SK-N-MC (cell line): Measurements from ENCODE around the gene AKAP14.
"Not testable (repeated sequence)": the region's sequence is repeated elsewhere in the genome, so short reads cannot be mapped to it uniquely, and the experiment has no call there.

Experiments
- DNase-seq: peaks from one replicate; pipeline ENCODE4 v3.0.0-alpha.2; 2011; ENCODE audit warnings: low read depth, low spot score
- H3K27ac ChIP-seq: fragments of 200-600 bp; sonication (generic); 2 replicates; pipeline ENCODE4 v1.5.1; 2016; ENCODE audit warnings: mixed run types
- H3K36me3 ChIP-seq: fragments of 200-600 bp; sonication (generic); 2 replicates; pipeline ENCODE4 v1.6.1; 2017; ENCODE audit warnings: antibody characterized with exemption, low read length, mixed read lengths; ENCODE audit not compliant: insufficient read depth
- H3K4me3 ChIP-seq: fragments of 200-600 bp; sonication (generic); 2 replicates; pipeline ENCODE4 v1.5.1; 2016
- H3K9ac ChIP-seq: fragments of 200-600 bp; sonication (generic); 2 replicates; pipeline ENCODE4 v1.8.0; 2017; ENCODE audit warnings: mixed run types, mixed read lengths; ENCODE audit not compliant: insufficient read length
- H3K9me3 ChIP-seq: fragments of 200-600 bp; sonication (generic); 2 replicates; pipeline ENCODE4 v1.6.1; 2017; ENCODE audit warnings: low read depth, mild to moderate bottlenecking, antibody characterized with exemption, low read length, moderate library complexity, mixed read lengths
- EZH2 ChIP-seq: fragments of 200-600 bp; sonication (generic); IDR thresholded peaks from one replicate; pipeline ENCODE4 v1.6.1; 2017; ENCODE audit warnings: antibody characterized with exemption
- FOXP2 ChIP-seq: optimal IDR thresholded peaks from 2 replicates; pipeline ENCODE3; 2011; ENCODE audit warnings: mild to moderate bottlenecking, moderate library complexity; ENCODE audit not compliant: insufficient read depth; ENCODE audit errors: extremely low read length, control extremely low read depth
- POLR2AphosphoS5 ChIP-seq: IDR thresholded peaks from 2 replicates; pipeline ENCODE4 v1.6.1; 2012; ENCODE audit warnings: mild to moderate bottlenecking, low read depth, low read length, borderline replicate concordance

The AKAP14 gene

GRCh38 chrX:119916310-119916709 lies 20.6 kb downstream of the AKAP14 start:
- TF ChIP-seq POLR2AphosphoS5 (no peak), FOXP2 (no peak), EZH2 (no peak)
- no peak overlapping the region for H3K4me3 ChIP-seq
- H3K36me3 ChIP-seq: no peaks in the 10 kb centered on the region
- no peak overlapping the region for H3K27ac ChIP-seq
- no peaks in the 10 kb centered on the region for H3K9me3 ChIP-seq
- H3K9ac ChIP-seq: no peak overlapping the region
- no peak for DNase-seq

- H3K9me3 ChIP-seq: no peaks in the 10 kb centered on the region
- no peak overlapping the region for H3K9ac ChIP-seq
- no peaks in the 10 kb centered on the region for H3K36me3 ChIP-seq
- DNase-seq: no peak
- H3K27ac ChIP-seq: no peak overlapping the region
- TF ChIP-seq FOXP2 (no peak), EZH2 (no peak), POLR2AphosphoS5 (no peak)
- no peak overlapping the region for H3K4me3 ChIP-seq
These were observed 22.2 kb downstream of the AKAP14 start for GRCh38 chrX:119917877-119918276.

- no peaks in the 10 kb centered on the region for H3K36me3 ChIP-seq
- no peak for DNase-seq
- no peak overlapping the region for H3K9ac ChIP-seq
- H3K4me3 ChIP-seq: no peak overlapping the region
- H3K27ac ChIP-seq: no peak overlapping the region
- TF ChIP-seq POLR2AphosphoS5 (no peak), FOXP2 (no peak), EZH2 (no peak)
- no peaks in the 10 kb centered on the region for H3K9me3 ChIP-seq
These were observed 24.3 kb downstream of the AKAP14 start for GRCh38 chrX:119919835-119920585.

GRCh38 chrX:119922391-119922790 lies 26.7 kb downstream of the AKAP14 start:
- DNase-seq, H3K36me3 ChIP-seq, H3K9me3 ChIP-seq, H3K9ac ChIP-seq, H3K4me3 ChIP-seq, H3K27ac ChIP-seq: not testable (repeated sequence)

- H3K4me3 ChIP-seq: no peak overlapping the region
- peaks cover 13% of the 10 kb centered on the region; the same call in 1 of the 2 replicates for H3K36me3 ChIP-seq
- no peak overlapping the region for H3K9ac ChIP-seq
- H3K9me3 ChIP-seq: no peaks in the 10 kb centered on the region
- TF ChIP-seq EZH2 (no peak), FOXP2 (no peak), POLR2AphosphoS5 (no peak)
- H3K27ac ChIP-seq: no peak overlapping the region
- DNase-seq: no peak
These were observed 39.7 kb downstream of the AKAP14 start for GRCh38 chrX:119935215-119935874.

GRCh38 chrX:119941336-119941735 lies 45.6 kb downstream of the AKAP14 start:
- Histone ChIP-seq H3K9me3 (no peaks in the 10 kb centered on the region), H3K27ac (no peak overlapping the region), H3K9ac (no peak overlapping the region), H3K36me3 (no peaks in the 10 kb centered on the region), H3K4me3 (no peak overlapping the region)
- no peak for DNase-seq
- no peak for TF ChIP-seq EZH2
- no peak for TF ChIP-seq FOXP2
- TF ChIP-seq POLR2AphosphoS5: no peak

- Histone ChIP-seq H3K36me3 (no peaks in the 10 kb centered on the region), H3K9me3 (no peaks in the 10 kb centered on the region), H3K4me3 (peak overlapping the region; percentile 85), H3K27ac (no peak overlapping the region), H3K9ac (peak overlapping the region; percentile 87)
- TF ChIP-seq EZH2 (no peak), POLR2AphosphoS5 (no peak), FOXP2 (no peak)
- DNase-seq: no peak
These were observed 46.6 kb downstream of the AKAP14 start for GRCh38 chrX:119942173-119942819.

GRCh38 chrX:119942831-119943184 lies 47.1 kb downstream of the AKAP14 start:
- H3K9ac ChIP-seq: peak overlapping the region; percentile 87
- TF ChIP-seq POLR2AphosphoS5 (no peak), FOXP2 (no peak), EZH2 (no peak)
- peak overlapping the region; percentile 73; the same call in 1 of the 2 replicates for H3K27ac ChIP-seq
- H3K36me3 ChIP-seq: no peaks in the 10 kb centered on the region
- no peaks in the 10 kb centered on the region for H3K9me3 ChIP-seq
- no peak for DNase-seq
- peak overlapping the region; percentile 85 for H3K4me3 ChIP-seq
